WTC11 (cell line): ENCODE measurements around the gene GNPNAT1. TPM values are rescaled to one million over a fixed set of nuclear protein-coding genes. Genes with fewer than 3 reads are reported as not detected.

ENCODE experiments used
- ATAC-seq: fragments of 200-7000 bp; cut with Tn5 transposase; 2 replicates; pipeline ENCODE4 v1.10.0; 2021; ENCODE audit warnings: mild to moderate bottlenecking, moderate library complexity
- CTCF ChIA-PET: fragments of 300-600 bp; sonication (Branson Sonifier 250); formaldehyde crosslinking; loops from one replicate; lab custom pipeline; 2021; ENCODE audit warnings: antibody characterized with exemption; lab: Charles Lee
- POLR2A ChIA-PET: fragments of 350-600 bp; sonication (Branson Sonifier 250); formaldehyde crosslinking; loops from one replicate; lab custom pipeline; 2021; ENCODE audit warnings: antibody characterized with exemption; lab: Charles Lee
- DNase-seq: peaks from one replicate; pipeline ENCODE4 v3.0.0; 2021; ENCODE audit warnings: low spot score
- H3K27ac Mint-ChIP-seq: 2 replicates; pipeline ENCODE4 v1.8.0; 2021; ENCODE audit warnings: mixed read lengths
- H3K27me3 Mint-ChIP-seq: 2 replicates; pipeline ENCODE4 v1.8.0; 2021; ENCODE audit warnings: low read depth, mild to moderate bottlenecking, moderate library complexity, mixed read lengths
- H3K36me3 Mint-ChIP-seq: 2 replicates; pipeline ENCODE4 v1.8.0; 2021; ENCODE audit warnings: mixed read lengths
- H3K4me1 Mint-ChIP-seq: 2 replicates; pipeline ENCODE4 v1.8.0; 2022; ENCODE audit warnings: mixed read lengths
- H3K4me3 Mint-ChIP-seq: 2 replicates; pipeline ENCODE4 v1.8.0; 2021; ENCODE audit warnings: mild to moderate bottlenecking, moderate library complexity, mixed read lengths
- H3K9me3 Mint-ChIP-seq: 2 replicates; pipeline ENCODE4 v1.8.0; 2021; ENCODE audit warnings: mixed read lengths
- AR ChIP-seq: fragments of 250-450 bp; sonication (Bioruptor Pico); IDR thresholded peaks from 2 replicates; pipeline ENCODE4 v1.9.0; 2021; ENCODE audit warnings: mild to moderate bottlenecking
- ATF3 ChIP-seq: sonication (generic); formaldehyde crosslinking; conservative IDR thresholded peaks from 2 replicates; pipeline ENCODE4 v1.8.1; 2022; ENCODE audit warnings: mild to moderate bottlenecking, missing genetic modification reagents
- CDX4 ChIP-seq: fragments of 250-450 bp; sonication (Bioruptor Pico); IDR thresholded peaks from 2 replicates; pipeline ENCODE4 v1.9.0; 2021; ENCODE audit warnings: moderate library complexity, mild to moderate bottlenecking, inconsistent platforms, borderline replicate concordance
- CTCF ChIP-seq: fragments of 200-600 bp; IDR thresholded peaks from 2 replicates; pipeline ENCODE4 v1.8.0; 2022; ENCODE audit warnings: antibody characterized with exemption
- GTF2I ChIP-seq: fragments of 250-450 bp; sonication (Bioruptor Pico); conservative IDR thresholded peaks from 2 replicates; pipeline ENCODE4 v1.4.0; 2021; ENCODE audit warnings: mild to moderate bottlenecking
- HMGA2 ChIP-seq: fragments of 250-450 bp; sonication (Bioruptor Pico); IDR thresholded peaks from 2 replicates; pipeline ENCODE4 v1.4.0; 2021; ENCODE audit warnings: mild to moderate bottlenecking, moderate library complexity
- JAZF1 ChIP-seq: fragments of 250-450 bp; sonication (Bioruptor Pico); IDR thresholded peaks from 2 replicates; pipeline ENCODE4 v1.9.0; 2021; ENCODE audit warnings: moderate library complexity, mild to moderate bottlenecking, inconsistent platforms
- JUN ChIP-seq: sonication (generic); formaldehyde crosslinking; IDR thresholded peaks from 2 replicates; pipeline ENCODE4 v1.8.0; 2023; ENCODE audit warnings: mild to moderate bottlenecking, missing genetic modification reagents
- MYBL2 ChIP-seq: sonication (generic); formaldehyde crosslinking; IDR thresholded peaks from 2 replicates; pipeline ENCODE4 v1.8.1; 2023; ENCODE audit warnings: mild to moderate bottlenecking, moderate library complexity, missing genetic modification reagents
- NFATC4 ChIP-seq: fragments of 250-450 bp; sonication (Bioruptor Pico); IDR thresholded peaks from 2 replicates; pipeline ENCODE4 v1.9.0; 2021; ENCODE audit warnings: mild to moderate bottlenecking
- SMAD3 ChIP-seq: sonication (generic); formaldehyde crosslinking; IDR thresholded peaks from 2 replicates; pipeline ENCODE4 v1.8.0; 2022; ENCODE audit warnings: missing genetic modification reagents, mild to moderate bottlenecking, borderline replicate concordance
- TP53 ChIP-seq: sonication (generic); formaldehyde crosslinking; IDR thresholded peaks from 2 replicates; pipeline ENCODE4 v1.8.1; 2023; ENCODE audit warnings: mild to moderate bottlenecking, missing genetic modification reagents
- USF1 ChIP-seq: sonication (generic); formaldehyde crosslinking; IDR thresholded peaks from 2 replicates; pipeline ENCODE4 v1.8.0; 2022; ENCODE audit warnings: mild to moderate bottlenecking, missing genetic modification reagents
- ZMAT4 ChIP-seq: fragments of 250-450 bp; sonication (Bioruptor Pico); IDR thresholded peaks from 2 replicates; pipeline ENCODE4 v1.9.0; 2021; ENCODE audit warnings: mild to moderate bottlenecking
- ZNF219 ChIP-seq: sonication (generic); formaldehyde crosslinking; IDR thresholded peaks from 2 replicates; pipeline ENCODE4 v1.8.0; 2023; ENCODE audit warnings: missing genetic modification reagents, mild to moderate bottlenecking, borderline replicate concordance
- ZNF263 ChIP-seq: sonication (generic); formaldehyde crosslinking; IDR thresholded peaks from 2 replicates; pipeline ENCODE4 v1.8.1; 2022; ENCODE audit warnings: low read depth, mild to moderate bottlenecking, moderate library complexity, missing genetic modification reagents
- ZNF423 ChIP-seq: fragments of 250-450 bp; sonication (Bioruptor Pico); IDR thresholded peaks from 2 replicates; pipeline ENCODE4 v2.1.2; 2022; ENCODE audit warnings: mild to moderate bottlenecking, moderate library complexity
- ZNF425 ChIP-seq: fragments of 250-450 bp; sonication (Bioruptor Pico); conservative IDR thresholded peaks from 2 replicates; pipeline ENCODE4 v1.9.0; 2021; ENCODE audit warnings: mild to moderate bottlenecking
- ZSCAN18 ChIP-seq: fragments of 250-450 bp; sonication (Bioruptor Pico); IDR thresholded peaks from 2 replicates; pipeline ENCODE4 v2.1.2; 2022; ENCODE audit warnings: mild to moderate bottlenecking, moderate library complexity
- total RNA-seq: library from RNA; stranded (reverse); gene quantifications from 3 replicates; pipeline ENCODE4 v1.2.3, GENCODE V29; 2021

Gene GNPNAT1
- total RNA-seq, 1 experiment from 2014 or later = 43.5 TPM

- Mint-ChIP-seq H3K27me3 (no peaks in the 10 kb centered on the region), H3K36me3 (no peaks in the 10 kb centered on the region), H3K9me3 (no peaks in the 10 kb centered on the region), H3K4me3 (no peak overlapping the region), H3K27ac (no peak overlapping the region; the same call in 1 of the 2 replicates), H3K4me1 (peaks cover 56% of the 10 kb centered on the region)
- ChIA-PET CTCF (interaction anchor here (1.0 to 1.2 kb wide), 2 partner anchors 11 to 13 kb away, joined by 3 to 4 read pairs; no protein-coding TSS in a partner anchor), POLR2A (interaction anchor here (0.7 kb wide), 1 partner anchor 10 kb away, joined by 3 read pairs; no protein-coding TSS in a partner anchor)
- no peak for TF ChIP-seq ZNF423 (CRISPR knock-in tag)
- no peak for TF ChIP-seq MYBL2 (CRISPR knock-in tag)
- no peak for TF ChIP-seq NFATC4 (CRISPR knock-in tag)
- TF ChIP-seq CDX4 (CRISPR knock-in tag) = no peak
- TF ChIP-seq JAZF1 = no peak
- no peak for TF ChIP-seq ZNF219
- DNase-seq (no peak), ATAC-seq (no peak)
These were observed 42.5 kb upstream of the GNPNAT1 start for GRCh38 chr14:52833891-52834290.

- ChIA-PET POLR2A (no interaction called here), CTCF (interaction anchor here (1.5 kb wide), 1 partner anchor 132 kb away, joined by 4 read pairs; no protein-coding TSS in a partner anchor)
- Mint-ChIP-seq H3K4me3 (no peak overlapping the region), H3K27me3 (no peaks in the 10 kb centered on the region), H3K4me1 (peaks cover 43% of the 10 kb centered on the region), H3K36me3 (no peaks in the 10 kb centered on the region), H3K9me3 (no peaks in the 10 kb centered on the region), H3K27ac (peak overlapping the region; percentile 55; the same call in 1 of the 2 replicates)
- ATAC-seq (no peak; the same call in 1 of the 2 replicates), DNase-seq (no peak)
- no peak for TF ChIP-seq CTCF
- no peak for TF ChIP-seq ZNF425 (CRISPR knock-in tag)
- TF ChIP-seq ZNF263 = no peak
- no peak for TF ChIP-seq ATF3 (CRISPR knock-in tag)
- no peak for TF ChIP-seq ZMAT4 (CRISPR knock-in tag)
- TF ChIP-seq TP53 (CRISPR knock-in tag) = no peak
- no peak for TF ChIP-seq JUN (CRISPR knock-in tag)
- no peak for TF ChIP-seq USF1 (CRISPR knock-in tag)
- TF ChIP-seq GTF2I (CRISPR knock-in tag) = no peak
- TF ChIP-seq SMAD3 = no peak
- no peak for TF ChIP-seq ZSCAN18
- no peak for TF ChIP-seq HMGA2 (CRISPR knock-in tag)
- TF ChIP-seq AR = no peak
- no peak for TF ChIP-seq ZNF423 (CRISPR knock-in tag)
These were observed 38.2 kb upstream of the GNPNAT1 start for GRCh38 chr14:52829527-52830185.
